GM10248 (cell line): ENCODE data around the gene CACNB4.

Source experiments
- CTCF ChIA-PET: fragments of 300-600 bp; sonication (Branson Sonifier 250); formaldehyde crosslinking; extraction: SDS; loops from one replicate; lab custom pipeline; 2021; ENCODE audit warnings: antibody characterized with exemption; lab: Yijun Ruan, JAX
- POLR2A ChIA-PET: fragments of 350-650 bp; sonication (Branson Sonifier 250); formaldehyde crosslinking; extraction: SDS; loops from one replicate; lab custom pipeline; 2020; ENCODE audit warnings: antibody characterized with exemption; lab: Yijun Ruan, JAX
- DNase-seq: peaks from one replicate; pipeline ENCODE4 v3.0.0; 2012; ENCODE audit errors: extremely low spot score
- TF ChIP-seq, protein P1 (sequence below): IDR thresholded peaks from 2 replicates; pipeline ENCODE4 v1.5.1; 2012; ENCODE audit warnings: mild to moderate bottlenecking, low read depth; ENCODE audit errors: extremely low read depth, missing control alignments, control extremely low read depth

Gene CACNB4

DNA sequence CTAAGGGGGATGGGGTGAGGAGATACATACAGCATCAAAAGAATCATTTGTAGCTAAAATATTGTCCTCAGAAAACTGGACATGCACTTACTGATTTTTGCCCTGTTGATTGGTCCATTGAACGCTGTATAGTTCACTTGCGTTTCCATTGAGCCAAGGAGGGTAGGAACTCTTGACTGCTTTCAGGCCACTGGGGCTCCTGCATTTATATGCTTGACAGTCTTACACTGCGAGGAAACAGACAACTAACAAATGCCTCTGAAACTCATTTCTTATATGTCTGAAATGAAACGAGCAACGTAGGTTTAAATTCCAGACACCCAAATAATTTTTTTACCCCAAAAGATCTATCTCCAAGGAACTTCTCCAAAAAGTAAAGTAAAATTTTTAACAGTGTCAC is 312.8 kb downstream of the CACNB4 start:
- DNase-seq, result no peak
- TF ChIP-seq, protein P1, sequence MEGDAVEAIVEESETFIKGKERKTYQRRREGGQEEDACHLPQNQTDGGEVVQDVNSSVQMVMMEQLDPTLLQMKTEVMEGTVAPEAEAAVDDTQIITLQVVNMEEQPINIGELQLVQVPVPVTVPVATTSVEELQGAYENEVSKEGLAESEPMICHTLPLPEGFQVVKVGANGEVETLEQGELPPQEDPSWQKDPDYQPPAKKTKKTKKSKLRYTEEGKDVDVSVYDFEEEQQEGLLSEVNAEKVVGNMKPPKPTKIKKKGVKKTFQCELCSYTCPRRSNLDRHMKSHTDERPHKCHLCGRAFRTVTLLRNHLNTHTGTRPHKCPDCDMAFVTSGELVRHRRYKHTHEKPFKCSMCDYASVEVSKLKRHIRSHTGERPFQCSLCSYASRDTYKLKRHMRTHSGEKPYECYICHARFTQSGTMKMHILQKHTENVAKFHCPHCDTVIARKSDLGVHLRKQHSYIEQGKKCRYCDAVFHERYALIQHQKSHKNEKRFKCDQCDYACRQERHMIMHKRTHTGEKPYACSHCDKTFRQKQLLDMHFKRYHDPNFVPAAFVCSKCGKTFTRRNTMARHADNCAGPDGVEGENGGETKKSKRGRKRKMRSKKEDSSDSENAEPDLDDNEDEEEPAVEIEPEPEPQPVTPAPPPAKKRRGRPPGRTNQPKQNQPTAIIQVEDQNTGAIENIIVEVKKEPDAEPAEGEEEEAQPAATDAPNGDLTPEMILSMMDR, result no peak
- POLR2A ChIA-PET, result no interaction called here
- CTCF ChIA-PET, result interaction anchor here (1.1 to 3.9 kb wide), 3 partner anchors 9 to 21 kb away, joined by 3 to 18 read pairs (median 18); no protein-coding TSS in a partner anchor

DNA sequence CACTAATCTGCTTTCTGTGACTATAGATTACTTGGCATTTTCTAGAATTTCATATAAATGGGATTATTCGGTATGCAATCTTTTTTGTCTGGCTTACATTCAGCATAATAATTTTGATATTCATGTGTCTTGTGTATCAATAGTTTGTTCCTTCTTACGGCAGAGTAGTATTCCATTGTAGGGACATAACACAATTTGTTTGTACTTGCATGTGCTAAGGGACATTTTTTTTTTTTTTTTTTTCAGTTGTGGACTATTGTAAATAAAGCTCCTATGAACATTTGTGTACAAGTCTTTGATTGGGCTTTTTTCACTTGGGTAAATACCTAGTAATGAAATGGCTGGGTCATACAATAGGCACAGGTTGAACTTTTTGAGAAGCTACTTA is 315.7 kb downstream of the CACNB4 start:
- ChIA-PET POLR2A (no interaction called here), CTCF (interaction anchor here (0.9 to 1.4 kb wide), 2 partner anchors 10 to 242 kb away, joined by 3 to 4 read pairs; no protein-coding TSS in a partner anchor)
- DNase-seq, result no peak
- TF ChIP-seq, protein P1, result no peak
